HAP-1 (cell line): ENCODE data around the gene POGLUT2.
"Not testable (repeated sequence)": the region's sequence is repeated elsewhere in the genome, so short reads cannot be mapped to it uniquely, and the experiment has no call there.

Experiments
- DNase-seq, 2 experiments: peaks; one replicate each; pipeline ENCODE4 v3.0.0-alpha.2; 2016 to 2020; ENCODE audit warnings: low spot score in 2 of 2
- H3K27me3 ChIP-seq: fragments of 250-450 bp; sonication (Bioruptor Pico); 2 replicates; pipeline ENCODE4 v1.5.1; 2020; ENCODE audit warnings: low read depth, mild to moderate bottlenecking, moderate library complexity
- H3K36me3 ChIP-seq: fragments of 250-450 bp; sonication (Bioruptor Pico); replicated peaks from 2 replicates; pipeline ENCODE4 v1.5.1; 2020; ENCODE audit warnings: mild to moderate bottlenecking
- H3K4me1 ChIP-seq: fragments of 250-450 bp; sonication (Bioruptor Pico); 2 replicates; pipeline ENCODE4 v1.5.1; 2020; ENCODE audit warnings: mild to moderate bottlenecking
- H3K4me3 ChIP-seq: fragments of 250-450 bp; sonication (Bioruptor Pico); 2 replicates; pipeline ENCODE4 v1.5.1; 2020; ENCODE audit warnings: mild to moderate bottlenecking, moderate library complexity
- H3K9me3 ChIP-seq: fragments of 250-450 bp; sonication (Bioruptor Pico); 2 replicates; pipeline ENCODE4 v1.5.1; 2020; ENCODE audit warnings: mild to moderate bottlenecking, moderate library complexity
- in situ Hi-C: fragments of 300-500 bp; cut with MboI; formaldehyde crosslinking; loops from 3 replicates; pipeline ENCODE4 v1.14.3; 2020; ENCODE audit warnings: low sequenced_read_pairs, inconsistent platforms, mixed read lengths

The POGLUT2 gene

DNA sequence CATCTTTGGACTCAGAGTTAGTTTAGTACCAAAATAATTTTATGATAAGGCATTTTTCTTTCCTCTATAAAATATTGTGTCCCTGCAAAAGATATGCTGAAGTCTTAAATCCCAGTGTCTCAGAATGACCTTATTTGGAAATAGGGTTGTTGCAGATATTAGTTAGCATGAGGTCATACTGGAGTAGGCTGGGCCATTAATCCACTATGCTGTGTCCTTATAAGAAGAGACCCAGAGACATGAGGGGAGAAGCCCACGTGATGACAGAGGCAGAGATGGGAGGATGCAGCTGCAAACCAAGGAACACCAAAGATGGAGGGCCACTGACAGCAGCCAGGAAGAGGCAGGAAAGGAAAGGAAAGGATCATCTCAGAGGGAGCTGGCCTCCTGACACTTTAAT, 6.4 kb downstream of the POGLUT2 start:
- H3K36me3 ChIP-seq, result peaks cover 25% of the 10 kb centered on the region
- DNase-seq, result no peak
- in situ Hi-C loops, result no loop called here
- H3K4me1 ChIP-seq, result peaks cover 19% of the 10 kb centered on the region
- H3K9me3 ChIP-seq, result no peaks in the 10 kb centered on the region; the same call in 1 of the 2 replicates
- no peaks in the 10 kb centered on the region for H3K27me3 ChIP-seq
- H3K4me3 ChIP-seq, result no peak overlapping the region

DNA sequence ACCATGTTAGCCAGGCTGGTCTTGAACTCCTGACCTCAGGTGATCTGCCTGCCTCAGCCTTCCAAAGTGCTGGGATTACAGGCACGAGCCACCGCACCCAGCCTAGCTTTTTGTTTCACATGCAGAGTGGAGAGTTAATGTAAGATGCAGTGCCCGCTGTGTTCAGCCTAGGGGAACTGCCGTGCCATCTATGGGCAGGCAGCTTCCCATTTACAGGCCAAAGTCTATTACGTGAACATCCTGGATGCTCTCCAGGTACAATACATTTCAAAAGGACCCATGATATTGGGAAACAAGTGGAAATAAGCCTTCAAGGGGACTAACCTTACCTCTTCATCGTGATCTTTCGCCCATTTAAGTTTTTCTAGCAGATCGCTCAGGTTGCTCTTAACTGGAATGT, 10.1 kb downstream of the POGLUT2 start:
- no peak for DNase-seq
- in situ Hi-C loops, result no loop called here
- Histone ChIP-seq H3K9me3 (no peaks in the 10 kb centered on the region; the same call in 1 of the 2 replicates), H3K4me3 (no peak overlapping the region), H3K4me1 (peaks cover 7% of the 10 kb centered on the region), H3K27me3 (no peaks in the 10 kb centered on the region), H3K36me3 (peaks cover 25% of the 10 kb centered on the region)

DNA sequence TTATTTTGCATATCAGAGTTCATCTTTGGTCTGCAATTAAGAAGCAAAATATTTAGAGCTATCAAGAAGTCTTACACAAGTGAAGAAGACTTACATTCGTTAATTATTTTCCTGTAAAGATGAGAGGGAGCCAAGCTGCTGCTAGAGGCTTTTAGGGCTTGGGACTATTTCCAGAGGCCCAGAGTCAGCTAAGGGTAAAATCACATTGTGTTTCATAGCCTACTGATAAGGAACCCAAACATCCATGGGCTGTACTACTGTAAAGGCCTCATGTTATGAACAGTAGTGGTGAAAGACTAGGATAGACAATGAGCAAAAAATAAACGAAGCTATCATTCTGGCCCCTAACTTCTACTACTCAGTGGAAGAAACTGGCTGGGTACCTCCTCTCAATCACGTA, 14.3 kb downstream of the POGLUT2 start:
- no peaks in the 10 kb centered on the region for H3K27me3 ChIP-seq
- peaks cover 8% of the 10 kb centered on the region for H3K36me3 ChIP-seq
- in situ Hi-C loops, result no loop called here
- no peak overlapping the region for H3K4me3 ChIP-seq
- peaks cover 4% of the 10 kb centered on the region; the same call in 1 of the 2 replicates for H3K9me3 ChIP-seq
- no peak for DNase-seq
- H3K4me1 ChIP-seq, result no peaks in the 10 kb centered on the region

DNA sequence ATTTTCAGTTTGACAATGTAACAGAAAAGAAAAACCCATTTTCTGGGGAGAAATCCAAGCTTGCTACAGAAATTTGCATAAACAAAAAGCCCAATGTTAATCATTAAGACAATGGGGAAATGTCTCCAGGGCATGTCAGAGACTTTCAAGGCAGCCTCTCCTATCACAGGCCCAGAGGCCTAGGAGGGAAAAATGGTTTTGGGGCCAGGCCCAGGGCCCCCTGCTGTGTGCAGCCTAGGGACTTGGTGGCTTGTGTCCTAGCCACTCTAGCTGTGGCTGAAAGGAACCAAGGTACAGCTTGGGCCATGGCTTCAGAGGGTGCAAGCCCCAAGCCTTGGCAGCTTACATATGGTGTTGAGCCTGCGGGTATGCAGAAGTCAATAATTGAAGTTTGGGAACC, 17.2 kb downstream of the POGLUT2 start:
- H3K36me3 ChIP-seq, result peaks cover 5% of the 10 kb centered on the region; the same call in 1 of the 2 replicates
- no peak for DNase-seq
- peaks cover 4% of the 10 kb centered on the region; the same call in 1 of the 2 replicates for H3K9me3 ChIP-seq
- no peaks in the 10 kb centered on the region for H3K27me3 ChIP-seq
- no peak overlapping the region for H3K4me3 ChIP-seq
- in situ Hi-C loops, result no loop called here
- no peaks in the 10 kb centered on the region for H3K4me1 ChIP-seq

DNA sequence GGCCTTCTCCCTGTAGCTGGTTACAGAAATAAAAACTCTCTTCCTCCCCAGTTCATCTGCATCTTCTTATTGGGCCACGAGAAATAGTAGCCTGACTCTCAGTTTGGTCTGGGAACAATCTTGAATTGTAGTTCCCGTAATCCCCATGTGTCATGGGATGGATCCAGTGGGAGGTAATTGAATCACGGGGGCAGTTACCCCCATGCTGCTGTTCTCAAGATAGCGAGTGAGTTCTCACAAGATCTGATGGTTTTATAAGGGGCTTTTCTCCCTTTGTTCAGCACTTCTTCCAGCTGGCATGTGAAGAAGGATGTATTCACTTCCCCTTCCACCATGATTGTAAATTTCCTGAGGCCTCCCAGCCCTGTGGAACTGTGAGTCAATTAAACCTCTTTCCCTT, 18.1 kb downstream of the POGLUT2 start:
- DNase-seq, H3K9me3 ChIP-seq, H3K4me3 ChIP-seq, in situ Hi-C loops, H3K36me3 ChIP-seq, H3K27me3 ChIP-seq, H3K4me1 ChIP-seq: not testable (repeated sequence)

GRCh38 chr13:102779436-102780159, 19.2 kb downstream of the POGLUT2 start:
- H3K4me1 ChIP-seq, result no peaks in the 10 kb centered on the region
- H3K9me3 ChIP-seq, result peaks cover 4% of the 10 kb centered on the region; the same call in 1 of the 2 replicates
- no peak for DNase-seq
- H3K27me3 ChIP-seq, result no peaks in the 10 kb centered on the region
- H3K36me3 ChIP-seq, result peaks cover 5% of the 10 kb centered on the region; the same call in 1 of the 2 replicates
- in situ Hi-C loops, result no loop called here
- H3K4me3 ChIP-seq, result no peak overlapping the region

GRCh38 chr13:102777736-102778135, 21.0 kb downstream of the POGLUT2 start:
- Histone ChIP-seq H3K4me3 (no peak overlapping the region), H3K9me3 (peaks cover 4% of the 10 kb centered on the region; the same call in 1 of the 2 replicates), H3K4me1 (peaks cover 5% of the 10 kb centered on the region), H3K27me3 (no peaks in the 10 kb centered on the region), H3K36me3 (peaks cover 4% of the 10 kb centered on the region; the same call in 1 of the 2 replicates)
- no peak for DNase-seq
- in situ Hi-C loops, result no loop called here

GRCh38 chr13:102776271-102776670, 22.5 kb downstream of the POGLUT2 start:
- Histone ChIP-seq H3K36me3 (no peaks in the 10 kb centered on the region; the same call in 1 of the 2 replicates), H3K4me1 (peaks cover 5% of the 10 kb centered on the region), H3K27me3 (no peaks in the 10 kb centered on the region), H3K9me3 (no peaks in the 10 kb centered on the region), H3K4me3 (no peak overlapping the region)
- in situ Hi-C loops, result no loop called here
- no peak for DNase-seq

GRCh38 chr13:102774591-102775520, 23.9 kb downstream of the POGLUT2 start:
- no peak for DNase-seq
- Histone ChIP-seq H3K27me3 (no peaks in the 10 kb centered on the region), H3K36me3 (no peaks in the 10 kb centered on the region), H3K9me3 (no peaks in the 10 kb centered on the region), H3K4me3 (no peak overlapping the region), H3K4me1 (peaks cover 16% of the 10 kb centered on the region)
- in situ Hi-C loops, result loop anchor here (5.0 kb wide), 1 partner anchor 178 kb away; the partner anchor contains the start of gene TPP2

DNA sequence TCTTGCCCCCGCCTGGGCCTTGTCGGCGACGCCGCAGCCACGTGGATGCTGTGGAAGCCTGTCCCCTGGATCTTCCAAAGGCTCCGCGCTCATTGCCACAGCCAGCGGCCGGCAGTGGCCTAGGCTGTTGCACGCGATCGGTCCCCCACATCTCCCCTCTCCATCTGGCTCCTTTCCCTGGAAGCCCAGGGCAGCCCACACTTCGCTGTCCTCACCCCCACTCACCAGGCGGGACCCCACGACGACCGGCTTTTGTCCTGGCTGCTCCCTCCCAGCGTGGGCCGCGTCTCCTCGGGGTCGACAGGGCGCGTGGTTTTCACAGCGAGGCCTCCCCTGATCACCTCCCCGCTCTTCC, 24.6 kb downstream of the POGLUT2 start:
- Histone ChIP-seq H3K36me3 (no peaks in the 10 kb centered on the region), H3K4me1 (peaks cover 20% of the 10 kb centered on the region), H3K9me3 (no peaks in the 10 kb centered on the region), H3K4me3 (peak overlapping the region; percentile 78), H3K27me3 (no peaks in the 10 kb centered on the region)
- DNase-seq, result no peak
- in situ Hi-C loops, result loop anchor here (5.0 kb wide), 1 partner anchor 177 kb away; the partner anchor contains the start of gene TPP2

- H3K36me3 ChIP-seq, result no peaks in the 10 kb centered on the region
- H3K27me3 ChIP-seq, result no peaks in the 10 kb centered on the region
- in situ Hi-C loops, result loop anchor here (5.0 kb wide), 1 partner anchor 176 kb away; the partner anchor contains the start of gene TPP2
- H3K4me3 ChIP-seq, result peak within 1 kb of the TSS; percentile 78
- H3K4me1 ChIP-seq, result peaks cover 20% of the 10 kb centered on the region
- no peaks in the 10 kb centered on the region for H3K9me3 ChIP-seq
- DNase-seq, result peak; percentile 81 to 88
Observed at GRCh38 chr13:102773441-102774213, 25.1 kb downstream of the POGLUT2 start, which contains the start of gene TEX30. Gene TEX30, minus strand, starts transcription at chr13:102773786. Its CDS starts 3,760 bp downstream, at chr13:102770026.

- no peaks in the 10 kb centered on the region for H3K9me3 ChIP-seq
- peaks cover 3% of the 10 kb centered on the region; the same call in 1 of the 2 replicates for H3K36me3 ChIP-seq
- DNase-seq, result no peak
- H3K4me1 ChIP-seq, result peaks cover 20% of the 10 kb centered on the region
- in situ Hi-C loops, result loop anchor here (5.0 kb wide), 1 partner anchor 175 kb away; the partner anchor contains the start of gene TPP2
- H3K4me3 ChIP-seq, result peak overlapping the region; percentile 78
- H3K27me3 ChIP-seq, result no peaks in the 10 kb centered on the region
Observed at GRCh38 chr13:102772042-102772425, 26.7 kb downstream of the POGLUT2 start.
